Measurements from ENCODE around the gene SULT1B1.
"Not testable (repeated sequence)": the region's sequence is repeated elsewhere in the genome, so short reads cannot be mapped to it uniquely, and the experiment has no call there.

The SULT1B1 gene

DNA sequence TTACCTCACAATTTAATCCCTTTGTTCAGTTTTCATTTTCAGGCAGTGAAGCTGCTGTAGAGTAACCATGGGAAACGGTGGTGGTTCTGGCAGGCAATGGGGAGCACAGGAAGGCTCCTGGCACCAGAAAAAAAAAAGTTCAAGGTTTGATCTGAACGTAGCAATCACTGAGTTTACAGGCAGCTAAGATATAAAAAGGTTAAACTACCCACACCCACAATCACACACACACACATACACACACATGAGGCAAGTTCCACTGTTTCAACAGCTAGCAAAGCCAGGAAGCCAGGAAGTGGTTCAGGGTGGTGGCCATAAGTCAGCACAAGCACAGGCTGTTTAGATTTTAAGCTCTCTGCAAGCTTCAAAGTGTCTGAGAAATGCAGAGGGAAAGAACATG is at the start of gene SULT1B1:
SULT1B1 (minus strand) TSS at position 166 of the 400 bp plus-strand sequence. CDS start 5,403 bp downstream, outside the sequence.
- DNase-seq: peak; percentile 5

DNA sequence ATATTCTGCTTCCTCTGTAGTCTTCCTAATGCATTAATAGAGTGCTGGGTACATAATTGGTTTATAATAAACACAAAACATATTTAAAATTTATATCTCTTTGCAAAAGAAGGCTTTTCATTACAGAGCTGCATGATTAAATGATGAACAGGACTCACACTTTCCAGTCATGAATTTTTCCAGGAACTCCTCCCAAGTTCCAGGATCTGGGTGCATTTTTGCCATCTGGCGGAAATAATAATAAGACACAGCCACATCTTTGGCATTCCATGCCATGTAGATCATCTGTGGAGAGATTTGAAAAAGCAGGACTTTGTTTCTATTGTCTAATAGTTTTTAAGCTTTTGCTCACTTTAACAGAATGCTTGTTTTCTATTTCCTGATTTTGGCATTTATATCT is 40.2 kb upstream of the SULT1B1 start:
- DNase-seq: no peak

DNA sequence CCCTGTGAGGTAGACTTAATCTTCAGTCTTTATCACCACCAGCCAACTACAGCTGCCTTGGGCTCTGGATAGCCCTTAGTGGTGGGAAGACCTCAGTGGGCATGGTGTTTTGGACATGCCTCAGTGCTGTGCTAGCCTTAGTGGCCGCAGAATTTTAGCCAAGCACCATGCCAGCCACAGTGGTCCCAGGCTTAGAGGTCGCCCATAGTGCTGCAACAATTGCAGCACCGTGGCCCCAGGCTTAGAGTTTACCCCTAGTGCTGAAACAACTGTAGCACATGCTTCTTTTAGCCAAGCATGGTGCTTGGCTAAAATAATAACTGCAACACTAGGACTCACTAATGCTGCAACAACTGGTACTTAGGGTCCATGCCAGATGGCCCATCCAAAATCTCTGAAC is 38.9 kb upstream of the SULT1B1 start:
- no peak for DNase-seq

DNA sequence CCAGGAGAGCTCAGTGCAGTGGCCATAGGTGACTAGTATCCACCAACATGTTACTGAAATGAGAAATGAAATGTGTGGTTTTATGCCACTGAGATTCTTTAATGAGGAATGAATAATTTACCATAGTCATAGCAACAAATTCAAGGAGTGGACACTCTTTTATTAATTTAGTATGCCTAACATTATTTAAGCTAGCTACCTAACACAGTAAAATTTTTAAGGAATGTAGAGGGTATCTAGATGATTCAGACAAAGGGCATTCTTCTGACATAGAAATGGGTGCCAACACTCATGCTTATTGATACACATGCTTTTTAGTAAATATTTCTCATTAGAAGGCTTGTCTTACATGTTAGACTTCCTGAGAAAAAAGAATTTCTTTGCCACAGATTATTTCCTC is 33.3 kb upstream of the SULT1B1 start:
- no peak for DNase-seq

DNA sequence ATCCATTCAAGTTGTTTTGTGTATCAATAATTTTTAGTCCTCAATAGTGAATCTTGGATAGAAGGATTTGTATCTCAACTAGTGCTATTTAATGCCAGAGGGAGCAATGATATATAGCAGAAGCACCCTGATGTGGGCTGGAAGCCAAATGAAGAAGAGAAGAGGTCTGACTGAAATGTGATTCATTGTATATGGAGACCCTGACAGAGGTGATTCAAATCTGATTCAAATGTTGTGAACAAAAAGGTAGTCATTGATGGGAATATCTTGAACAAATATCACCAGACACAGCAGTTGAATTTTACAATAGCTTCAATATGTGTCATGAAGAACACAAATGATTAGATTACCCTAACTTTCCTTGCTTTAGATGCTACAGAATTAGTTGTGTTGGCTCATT is 27.5 kb upstream of the SULT1B1 start:
- no peak for DNase-seq

DNA sequence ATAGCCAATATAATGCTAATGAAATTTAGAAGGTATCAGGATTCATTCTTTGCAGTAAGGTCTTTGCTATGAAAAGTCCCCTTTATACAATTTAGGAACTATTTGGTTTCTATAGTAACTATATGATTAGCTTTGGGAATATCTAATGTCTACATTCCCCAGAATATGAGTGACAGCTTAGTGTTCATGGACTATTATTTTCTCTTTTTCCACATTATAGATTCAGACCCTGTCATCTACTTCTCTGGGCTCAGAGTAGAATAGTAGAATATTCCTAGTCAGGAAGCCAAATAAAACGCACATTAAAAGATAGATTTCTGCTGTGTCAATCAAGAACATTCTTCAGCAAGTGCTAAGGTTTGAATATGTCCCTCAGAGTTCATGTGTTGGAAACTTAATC is 26.1 kb upstream of the SULT1B1 start:
- DNase-seq: no peak

DNA sequence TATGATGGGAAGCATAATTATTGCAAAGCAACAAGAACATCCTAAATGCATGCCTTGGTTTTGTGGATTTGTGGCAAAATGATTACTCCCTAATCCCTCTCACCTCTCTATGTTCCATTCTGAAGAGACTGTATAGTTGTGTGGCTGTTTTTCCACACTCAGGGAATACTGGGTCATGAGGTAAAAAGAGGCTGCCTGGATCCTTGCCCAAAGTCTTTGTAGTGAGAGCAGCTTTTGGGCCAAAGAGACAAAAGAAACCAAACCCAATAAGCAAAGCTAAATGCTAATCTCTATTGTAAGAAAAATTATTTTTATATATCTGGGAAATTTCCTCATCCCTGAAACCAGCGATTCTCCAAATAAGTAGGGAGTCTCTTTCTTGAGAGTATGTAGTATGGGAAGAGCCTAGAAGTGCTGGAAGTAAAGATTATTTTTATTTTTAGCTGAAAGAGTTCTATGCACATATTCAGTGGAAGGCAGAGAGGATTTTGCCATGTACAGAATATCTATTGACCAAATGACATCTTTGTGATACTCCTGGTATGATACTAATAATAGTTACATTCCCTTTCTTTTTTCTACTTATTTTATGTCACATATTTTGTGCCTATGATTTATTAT is 24.9 kb upstream of the SULT1B1 start:
- DNase-seq: no peak

DNA sequence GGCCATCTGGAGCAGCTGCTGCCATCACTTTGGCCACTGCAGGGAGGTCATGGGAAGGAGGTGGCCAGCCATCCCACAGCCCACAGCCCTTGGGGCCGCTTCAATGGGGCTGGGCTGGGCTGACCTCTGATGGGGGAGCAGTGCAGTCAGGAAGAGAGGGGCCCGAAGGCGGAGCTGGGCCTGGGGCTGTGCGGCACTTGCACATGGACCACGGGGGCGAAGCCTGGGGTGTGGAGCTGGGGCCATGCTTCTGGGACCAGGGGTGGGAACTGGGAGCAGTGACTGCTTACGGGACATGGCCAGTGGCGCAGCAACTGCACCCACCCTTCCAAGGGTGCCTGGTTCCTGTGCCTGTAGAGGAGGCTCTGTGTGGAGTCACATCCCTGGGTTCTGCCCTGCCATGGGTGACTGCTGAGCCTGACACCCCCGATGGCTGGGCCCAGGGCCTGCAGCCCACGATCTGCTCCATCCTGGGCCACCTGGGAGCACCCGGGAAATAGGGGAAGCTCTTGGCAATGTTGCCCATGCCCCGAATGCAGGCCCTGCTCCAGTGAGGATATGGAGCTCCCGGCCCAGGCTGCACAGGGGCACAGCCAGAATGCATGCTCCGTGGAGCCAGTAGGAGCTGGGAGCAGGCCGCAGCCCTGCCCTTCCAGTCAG is 22.4 kb upstream of the SULT1B1 start:
- DNase-seq: no peak

DNA sequence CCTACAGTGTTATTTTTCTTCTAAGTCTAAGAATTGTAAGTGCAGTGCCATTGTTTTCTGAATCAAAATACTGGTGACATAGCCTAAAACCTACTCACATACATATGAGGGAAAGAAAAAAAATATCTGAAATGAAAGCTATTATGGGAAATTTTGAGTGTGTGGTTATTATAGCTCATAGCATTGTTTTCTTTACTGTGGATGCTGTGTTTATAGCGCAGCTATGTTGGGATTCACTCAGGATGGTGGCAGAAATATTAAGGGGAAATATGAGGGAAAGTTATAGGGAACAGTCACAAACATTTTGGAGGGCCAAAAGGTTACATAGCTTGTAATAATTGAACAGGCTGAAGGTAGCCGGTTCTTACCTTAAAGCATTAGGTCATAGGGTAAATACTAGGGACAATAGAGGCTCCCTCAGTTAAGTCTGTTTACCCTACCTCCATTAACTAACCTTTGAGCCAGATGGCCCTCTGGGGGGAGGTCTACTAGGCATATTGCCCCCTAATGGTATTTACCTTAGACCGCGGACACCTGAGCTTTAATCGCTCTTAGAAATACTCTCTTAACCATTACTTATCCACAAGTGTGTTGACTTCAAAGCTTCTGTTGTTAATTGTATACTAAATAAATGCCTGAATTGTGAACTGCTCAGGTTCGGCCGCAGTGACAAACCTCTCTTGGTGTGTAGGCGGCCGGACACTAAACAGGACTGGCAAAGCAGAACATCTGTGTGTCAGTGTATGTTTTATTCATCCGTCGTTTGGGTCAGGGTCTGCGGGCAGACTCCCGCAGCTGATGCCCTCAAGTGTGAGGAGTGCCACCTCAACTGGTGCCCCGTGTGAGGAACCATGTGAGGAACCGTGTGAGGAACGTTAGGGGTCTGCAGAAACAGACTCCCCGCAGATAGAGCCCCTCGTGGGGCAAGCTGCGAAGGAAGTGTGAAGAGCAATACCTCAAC is 21.3 kb upstream of the SULT1B1 start:
- DNase-seq: no peak

DNA sequence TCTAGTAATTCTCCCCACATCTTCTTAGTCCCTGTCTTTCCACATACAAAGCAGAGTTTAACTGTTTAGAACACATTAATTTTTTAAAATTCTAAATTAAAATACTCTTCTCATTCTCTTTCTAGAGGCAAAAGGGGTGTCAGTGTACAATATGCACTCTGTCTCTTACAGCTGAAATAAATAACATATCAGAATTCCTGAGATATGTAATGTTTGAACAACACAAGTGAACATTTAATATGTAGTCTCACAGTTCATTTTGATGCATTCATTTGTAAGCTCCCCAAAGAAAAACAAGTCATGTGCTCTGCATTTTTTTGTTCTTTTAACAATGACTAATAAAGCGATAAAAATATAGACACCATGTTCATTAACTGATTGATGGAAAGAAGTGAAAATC is 19.7 kb upstream of the SULT1B1 start:
- DNase-seq: no peak

DNA sequence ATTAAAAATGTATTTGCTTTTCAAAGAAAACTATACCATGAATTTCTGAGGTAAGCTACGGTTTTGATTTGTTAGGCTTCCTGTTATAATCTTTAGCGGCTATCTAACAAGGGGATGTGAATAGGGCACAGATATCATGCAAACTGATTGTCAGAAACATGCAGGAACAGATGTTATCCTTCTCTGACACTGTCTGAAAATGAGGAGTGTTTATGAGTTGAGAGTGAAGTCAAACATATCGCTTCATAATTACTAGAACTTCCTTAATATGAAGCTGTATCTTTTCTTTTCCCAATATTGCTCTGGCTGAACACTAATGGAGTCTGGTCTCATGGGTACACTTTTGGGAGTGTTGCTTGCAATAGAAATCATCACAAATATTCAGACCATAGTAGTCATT is 16.3 kb upstream of the SULT1B1 start:
- no peak for DNase-seq

DNA sequence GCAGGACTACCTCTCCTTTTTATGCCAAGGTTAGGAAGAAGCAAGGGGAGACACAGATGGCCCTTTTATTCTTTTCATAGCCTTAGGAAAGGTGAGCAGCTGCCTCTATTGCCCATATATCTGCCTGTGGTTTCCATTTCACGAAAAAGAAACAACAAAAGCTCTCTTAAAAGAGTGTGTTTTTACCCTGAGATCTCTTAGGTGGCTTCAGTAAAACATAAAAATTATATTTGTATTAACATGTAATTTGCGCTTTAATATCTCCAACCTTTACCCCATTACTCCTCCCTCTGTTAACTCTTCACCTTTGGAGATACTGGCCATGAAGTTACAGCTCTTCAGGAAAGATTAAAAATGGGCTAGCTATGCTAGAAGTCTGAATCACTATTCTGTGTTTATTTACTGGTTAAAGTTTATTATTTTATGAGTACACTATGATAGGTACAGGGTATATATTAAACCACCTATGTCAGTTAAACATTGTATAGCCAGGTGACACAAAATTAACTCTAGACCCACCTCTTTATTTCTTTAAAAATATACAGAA is 15.0 kb upstream of the SULT1B1 start:
- DNase-seq: no peak

DNA sequence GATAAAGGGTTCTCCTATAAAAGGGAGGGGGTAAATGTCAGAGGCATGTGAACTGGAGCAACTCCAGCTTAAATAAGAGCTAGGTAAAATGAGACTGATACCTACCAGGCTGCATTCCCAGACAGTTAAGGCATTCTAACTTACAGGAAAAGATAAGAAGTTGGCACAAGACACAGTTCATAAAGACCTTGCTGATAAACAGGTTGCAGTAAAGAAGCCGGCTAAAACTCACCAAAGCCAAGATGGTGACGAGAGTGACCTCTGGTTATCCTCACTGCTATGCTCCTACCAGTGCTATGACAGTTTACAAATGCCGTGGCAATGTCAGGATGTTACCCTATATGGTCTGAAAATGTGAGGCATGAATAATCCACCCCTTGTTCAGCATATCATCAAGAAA is 13.1 kb upstream of the SULT1B1 start:
- DNase-seq: no peak

DNA sequence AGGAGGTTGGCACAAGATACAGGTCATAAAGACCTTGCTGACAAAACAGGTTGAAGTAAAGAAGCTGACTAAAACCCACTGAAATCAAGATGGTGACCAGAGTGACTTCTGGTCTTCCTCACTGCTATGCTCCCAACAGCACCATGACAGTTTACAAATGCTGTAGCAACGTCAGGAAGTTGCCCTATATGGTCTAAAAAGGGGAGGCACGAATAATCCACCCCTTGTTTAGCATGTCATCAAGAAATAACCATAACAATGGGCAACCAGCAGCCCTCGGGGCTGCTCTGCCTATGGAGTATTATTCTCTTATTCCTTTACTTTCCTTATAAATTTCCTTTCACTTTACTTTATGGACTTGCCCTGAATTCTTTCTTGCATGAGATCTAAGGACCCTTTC is 8.1 kb upstream of the SULT1B1 start:
- not testable (repeated sequence) for DNase-seq

DNA sequence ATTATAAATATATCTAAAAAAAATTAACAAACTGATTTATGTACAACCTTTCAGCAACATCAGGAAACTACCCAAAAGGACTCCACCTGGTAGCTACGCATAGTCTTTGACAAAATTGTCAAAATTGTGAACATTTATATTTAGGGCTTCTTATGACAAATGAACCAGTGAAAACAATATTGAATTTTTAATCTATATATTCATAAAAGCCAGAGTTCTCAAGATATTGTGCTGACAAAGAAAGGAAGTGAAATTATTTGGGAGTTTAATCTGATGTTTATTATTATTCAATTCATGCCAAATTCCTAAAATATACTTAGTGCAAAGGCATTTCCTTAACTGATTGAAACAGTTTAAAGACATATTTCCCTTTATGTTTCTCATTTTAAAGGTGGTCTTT is 5.3 kb upstream of the SULT1B1 start:
- no peak for DNase-seq

DNA sequence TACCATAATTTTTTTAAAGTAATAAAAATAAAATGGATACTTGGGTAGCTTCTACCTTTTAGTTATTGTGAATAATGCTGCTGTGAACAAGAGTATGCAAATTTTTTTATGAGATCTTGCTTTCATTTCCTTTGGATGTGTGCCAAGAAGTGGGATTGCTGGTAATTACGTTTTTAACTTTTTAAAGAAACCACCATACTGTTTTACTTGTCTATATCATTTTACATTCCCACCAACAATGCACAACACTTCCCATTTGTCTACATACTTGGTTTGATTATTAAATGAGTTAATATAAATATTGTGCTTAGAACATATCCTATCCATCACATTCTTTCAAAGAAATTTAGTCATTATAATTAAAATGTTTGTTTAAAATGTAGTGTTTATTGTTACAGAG is 3.9 kb upstream of the SULT1B1 start:
- DNase-seq: no peak

DNA sequence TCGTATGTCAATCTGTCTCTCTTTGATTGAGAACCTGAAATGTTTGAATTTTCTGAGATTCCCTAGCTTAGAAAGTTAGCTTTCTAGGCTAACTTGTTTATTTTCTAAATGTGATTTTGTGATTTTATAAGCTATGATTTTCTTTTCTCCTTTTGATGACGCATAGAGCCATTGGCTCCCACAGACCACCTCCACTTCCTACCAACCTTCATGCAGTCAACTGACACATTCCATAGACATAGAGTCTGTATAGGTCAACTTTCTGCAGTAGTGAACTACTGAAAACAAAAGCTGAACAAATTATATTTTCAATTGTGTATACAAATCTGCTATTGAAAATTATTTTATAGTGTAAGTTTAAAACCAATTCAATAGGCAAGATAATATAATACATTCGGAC is 2.8 kb upstream of the SULT1B1 start:
- no peak for DNase-seq

DNA sequence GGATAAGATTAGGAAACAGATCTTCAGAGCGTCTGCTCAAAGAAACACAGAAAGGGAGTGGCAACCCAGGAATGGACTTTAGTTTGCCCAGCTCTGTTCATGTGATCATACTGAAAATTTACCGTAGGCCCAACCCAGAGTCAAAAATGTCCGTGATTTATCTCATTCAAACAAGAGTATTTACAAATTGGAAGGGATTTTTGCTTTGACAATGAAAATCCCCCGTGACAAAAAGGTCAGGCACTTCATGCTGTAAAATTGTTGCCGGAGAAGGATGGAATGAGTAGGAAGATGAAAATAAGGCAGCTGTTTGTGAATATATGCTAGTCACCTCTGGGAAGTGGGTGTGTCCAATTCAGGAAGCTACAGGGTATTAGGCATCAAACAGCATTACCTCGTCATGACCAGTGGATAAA is 1.2 kb downstream of the SULT1B1 start:
- DNase-seq: no peak

DNA sequence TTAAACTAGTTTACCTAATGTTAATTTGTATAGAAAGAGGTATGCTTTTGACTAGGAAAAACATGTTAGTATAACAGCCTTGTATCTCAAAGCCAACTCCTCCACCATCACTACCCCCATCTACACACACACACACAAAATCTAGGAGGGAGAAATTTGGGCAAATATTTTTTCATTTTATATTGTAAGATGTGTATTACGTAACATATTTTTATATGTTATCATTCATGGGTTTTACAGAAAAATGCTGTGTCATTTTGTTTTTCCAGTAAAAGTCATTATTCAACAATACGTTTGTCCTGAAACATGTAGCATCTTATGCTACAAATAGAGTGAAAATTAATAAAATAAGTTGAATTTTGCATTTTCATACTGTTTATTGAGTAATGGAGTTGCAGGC is 3.0 kb downstream of the SULT1B1 start:
- DNase-seq: no peak

DNA sequence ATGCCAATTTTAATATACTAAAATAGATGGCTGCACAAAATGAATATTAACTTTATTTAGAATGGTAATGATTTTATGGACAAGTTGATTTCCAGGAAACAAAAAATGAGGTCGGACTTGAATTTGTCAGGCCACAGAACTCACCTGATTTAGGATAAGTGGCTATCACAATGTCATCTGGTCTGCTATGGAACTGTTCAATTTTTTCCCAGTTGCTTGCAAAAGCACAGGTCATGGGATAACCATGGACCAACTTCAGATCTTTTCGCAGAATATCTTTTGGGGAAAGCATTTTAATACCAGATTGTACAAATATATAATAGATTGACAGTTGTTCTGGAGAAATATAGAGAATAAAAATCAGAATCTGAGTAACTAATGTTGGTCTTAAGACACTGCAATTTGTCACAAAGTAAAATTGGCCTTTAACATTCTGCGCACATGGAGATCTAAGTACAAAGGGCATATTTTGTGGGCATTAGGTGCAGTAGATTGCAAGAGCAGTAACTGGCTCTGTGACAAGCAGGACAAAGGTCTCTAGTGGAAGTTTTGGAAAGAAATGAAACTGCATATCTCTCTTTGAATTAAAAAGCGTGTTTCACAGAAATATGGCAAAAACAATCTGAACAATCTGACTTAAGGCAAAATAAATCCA is 5.4 kb downstream of the SULT1B1 start:
- DNase-seq: no peak

DNA sequence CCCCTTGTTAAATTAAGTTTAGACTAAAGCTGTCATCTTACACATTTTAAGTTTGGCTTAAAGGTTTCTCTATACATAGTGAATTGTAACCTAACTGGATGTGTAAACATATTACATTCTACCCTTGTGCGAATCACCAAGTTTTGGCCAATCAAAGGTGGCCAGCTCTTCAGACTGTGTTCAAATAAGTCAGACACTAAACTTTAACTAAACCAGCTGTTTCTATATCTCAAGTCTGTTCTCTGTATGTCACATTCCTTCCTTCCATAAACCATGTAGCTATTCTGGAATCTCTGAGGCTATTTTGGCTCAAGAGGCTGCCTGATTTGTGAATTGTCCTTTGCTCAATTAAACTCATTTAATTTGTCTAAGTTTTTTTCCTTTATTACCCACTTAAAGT is 6.7 kb downstream of the SULT1B1 start:
- no peak for DNase-seq

DNA sequence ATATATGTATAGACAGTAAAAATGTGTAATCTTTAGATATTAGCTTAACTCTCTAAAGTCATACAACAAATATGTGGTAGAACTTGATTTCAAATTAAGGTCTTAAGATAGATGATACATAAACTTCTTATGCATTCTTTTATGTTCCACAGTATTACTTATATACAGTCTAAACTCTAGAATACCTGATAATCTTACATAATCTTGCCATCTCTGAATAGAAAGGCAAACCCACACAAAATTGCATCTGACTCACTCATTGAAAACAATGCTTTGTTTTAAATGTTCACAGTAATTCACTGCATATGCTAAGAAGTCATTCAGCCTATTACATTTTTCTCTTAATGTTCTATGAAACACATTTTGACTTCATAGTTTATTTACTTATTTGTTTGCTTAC is 10.1 kb downstream of the SULT1B1 start:
- DNase-seq: no peak

DNA sequence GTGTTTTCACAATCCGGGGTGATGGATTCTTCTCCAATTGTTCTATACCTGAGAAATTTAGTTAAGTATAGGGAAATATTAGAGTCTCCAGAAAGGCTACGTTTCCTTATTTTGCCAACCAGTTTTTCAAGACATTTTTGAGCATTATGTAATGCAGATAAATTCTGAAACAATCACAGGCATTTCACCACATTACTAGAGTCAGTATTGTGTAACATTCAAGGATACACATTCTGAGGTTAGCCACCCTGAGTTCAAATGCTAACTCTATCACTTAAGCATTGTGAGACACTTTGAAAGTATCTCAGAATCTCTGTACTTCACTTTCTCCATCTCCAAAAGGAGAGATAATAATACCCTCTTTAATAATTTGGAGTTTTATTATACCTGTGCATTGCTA is 10.6 kb downstream of the SULT1B1 start:
- no peak for DNase-seq

All from activated T-cell treated with anti-CD3 and anti-CD28 coated beads for 4 hours (primary cell).